Stimulated activated CD8-positive, alpha-beta memory T cell treated with anti-CD3 and anti-CD28 coated beads, Interleukin-7, amount 100 ng/mL, for 24 hours (primary cell): ENCODE results near the gene KRTAP5-9.
"Not testable (repeated sequence)": the region's sequence is repeated elsewhere in the genome, so short reads cannot be mapped to it uniquely, and the experiment has no call there.

Source experiments
- DNase-seq: peaks from one replicate; pipeline ENCODE4 v3.0.0-alpha.2; 2020; ENCODE audit warnings: low read depth

KRTAP5-9 gene

DNA sequence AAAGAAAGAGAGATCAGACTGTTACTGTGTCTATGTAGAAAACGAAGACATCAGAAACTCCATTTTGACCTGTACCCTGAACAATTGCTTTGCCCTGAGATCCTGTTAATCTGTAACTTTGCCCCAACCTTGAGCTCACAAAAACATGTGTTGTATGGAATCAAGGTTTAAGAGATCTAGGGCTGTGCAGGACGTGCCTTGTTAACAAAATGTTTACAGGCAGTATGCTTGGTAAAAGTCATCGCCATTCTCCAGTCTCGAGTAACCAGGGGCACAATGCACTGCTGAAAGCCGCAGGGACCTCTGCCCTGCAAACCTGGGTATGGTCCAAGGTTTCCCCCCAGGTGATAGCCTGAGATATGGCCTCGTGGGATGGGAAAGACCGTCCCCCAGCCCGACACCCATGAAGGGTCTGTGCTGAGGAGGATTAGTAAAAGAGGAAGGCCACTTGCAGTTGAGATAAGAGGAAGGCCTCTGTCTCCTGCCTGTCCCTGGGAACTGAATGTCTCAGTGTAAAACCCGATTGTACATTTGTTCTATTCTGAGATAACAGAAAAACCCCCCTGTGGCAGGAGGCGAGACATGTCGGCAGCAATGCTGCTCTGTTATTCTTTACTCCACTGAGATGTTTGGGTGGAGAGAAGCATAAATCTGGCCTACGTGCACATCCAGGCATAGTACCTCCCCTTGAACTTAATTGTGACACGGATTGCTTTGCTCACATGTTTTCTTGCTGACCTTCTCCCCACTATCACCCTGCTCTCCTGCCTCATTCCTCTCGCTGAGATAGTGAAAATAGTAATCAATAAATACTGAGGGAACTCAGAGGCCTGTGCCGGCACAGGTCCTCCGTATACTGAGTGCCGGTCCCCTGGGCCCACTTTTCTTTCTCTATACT, 13.3 kb upstream of the KRTAP5-9 start:
- not testable (repeated sequence) for DNase-seq

GRCh38 chr11:71535825-71536224, 12.4 kb upstream of the KRTAP5-9 start:
- DNase-seq = no peak

GRCh38 chr11:71537537-71537936, 10.7 kb upstream of the KRTAP5-9 start:
- DNase-seq = no peak

DNA sequence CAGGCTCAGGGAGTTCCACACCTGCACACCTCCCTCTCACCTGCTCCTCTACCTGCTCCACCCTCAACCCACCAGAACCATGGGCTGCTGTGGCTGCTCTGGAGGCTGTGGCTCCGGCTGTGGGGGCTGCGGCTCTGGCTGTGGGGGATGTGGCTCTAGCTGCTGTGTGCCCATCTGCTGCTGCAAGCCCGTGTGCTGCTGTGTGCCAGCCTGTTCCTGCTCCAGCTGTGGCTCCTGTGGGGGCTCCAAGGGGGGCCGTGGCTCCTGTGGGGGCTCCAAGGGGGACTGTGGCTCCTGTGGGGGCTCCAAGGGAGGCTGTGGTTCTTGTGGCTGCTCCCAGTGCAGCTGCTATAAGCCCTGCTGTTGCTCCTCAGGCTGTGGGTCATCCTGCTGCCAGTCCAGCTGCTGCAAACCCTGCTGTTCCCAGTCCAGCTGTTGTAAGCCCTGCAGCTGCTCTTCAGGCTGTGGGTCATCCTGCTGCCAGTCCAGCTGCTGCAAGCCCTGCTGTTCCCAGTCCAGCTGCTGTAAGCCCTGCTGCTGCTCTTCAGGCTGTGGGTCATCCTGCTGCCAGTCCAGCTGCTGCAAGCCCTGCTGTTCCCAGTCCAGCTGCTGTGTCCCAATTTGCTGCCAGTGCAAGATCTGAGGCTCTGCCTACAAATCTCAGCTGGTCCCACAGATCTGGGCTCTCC, 10.1 kb upstream of the KRTAP5-9 start, which contains the start of gene KRTAP5-8:
TSS of gene KRTAP5-8 (plus strand) at position 49 of the 689 bp plus-strand sequence. CDS start at position 80, 31 bp downstream.
- not testable (repeated sequence) for DNase-seq

- no peak for DNase-seq
Observed at GRCh38 chr11:71538666-71538990, 9.6 kb upstream of the KRTAP5-9 start.

GRCh38 chr11:71539017-71539416, 9.2 kb upstream of the KRTAP5-9 start:
- DNase-seq = no peak

- DNase-seq = not testable (repeated sequence)
Observed at GRCh38 chr11:71539971-71540370, 8.2 kb upstream of the KRTAP5-9 start.

DNA sequence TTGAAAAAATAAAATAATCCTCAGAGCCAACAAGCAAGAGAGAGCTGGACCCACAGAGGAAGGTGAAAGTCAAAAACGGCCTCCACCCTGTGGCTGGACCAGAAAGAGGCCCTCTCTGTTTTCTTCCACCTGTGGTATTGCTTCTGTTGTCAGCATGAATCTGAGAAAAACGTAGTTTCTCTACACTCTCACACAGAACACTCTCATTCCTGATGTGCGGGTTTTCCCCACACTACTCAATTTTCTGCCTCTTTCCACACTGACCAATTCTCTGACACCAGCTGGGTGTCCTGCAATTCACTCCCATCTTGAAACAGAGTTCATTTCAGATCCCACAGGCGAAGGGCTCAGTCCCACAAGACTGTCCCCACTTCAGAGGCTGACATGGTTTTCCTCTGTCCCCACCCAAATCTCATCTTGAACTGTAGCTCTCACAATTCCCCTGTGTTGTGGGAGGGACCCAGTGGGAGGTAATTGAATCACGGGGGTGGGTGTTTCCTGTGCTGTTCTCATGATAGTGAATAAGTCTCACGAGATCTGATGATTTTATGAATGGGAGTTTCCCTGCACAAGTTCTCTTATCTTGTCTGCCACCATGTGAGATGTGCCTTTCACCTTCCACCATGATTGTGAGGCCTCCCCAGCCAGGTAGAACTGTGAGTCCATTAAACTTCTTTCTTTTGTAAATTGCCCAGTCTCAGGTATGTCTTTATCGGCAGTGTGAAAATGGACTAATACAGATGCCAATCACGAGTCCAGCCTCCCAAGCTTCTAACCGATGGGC, 7.5 kb upstream of the KRTAP5-9 start:
- not testable (repeated sequence) for DNase-seq

GRCh38 chr11:71542382-71542781, 5.8 kb upstream of the KRTAP5-9 start:
- DNase-seq = no peak

DNA sequence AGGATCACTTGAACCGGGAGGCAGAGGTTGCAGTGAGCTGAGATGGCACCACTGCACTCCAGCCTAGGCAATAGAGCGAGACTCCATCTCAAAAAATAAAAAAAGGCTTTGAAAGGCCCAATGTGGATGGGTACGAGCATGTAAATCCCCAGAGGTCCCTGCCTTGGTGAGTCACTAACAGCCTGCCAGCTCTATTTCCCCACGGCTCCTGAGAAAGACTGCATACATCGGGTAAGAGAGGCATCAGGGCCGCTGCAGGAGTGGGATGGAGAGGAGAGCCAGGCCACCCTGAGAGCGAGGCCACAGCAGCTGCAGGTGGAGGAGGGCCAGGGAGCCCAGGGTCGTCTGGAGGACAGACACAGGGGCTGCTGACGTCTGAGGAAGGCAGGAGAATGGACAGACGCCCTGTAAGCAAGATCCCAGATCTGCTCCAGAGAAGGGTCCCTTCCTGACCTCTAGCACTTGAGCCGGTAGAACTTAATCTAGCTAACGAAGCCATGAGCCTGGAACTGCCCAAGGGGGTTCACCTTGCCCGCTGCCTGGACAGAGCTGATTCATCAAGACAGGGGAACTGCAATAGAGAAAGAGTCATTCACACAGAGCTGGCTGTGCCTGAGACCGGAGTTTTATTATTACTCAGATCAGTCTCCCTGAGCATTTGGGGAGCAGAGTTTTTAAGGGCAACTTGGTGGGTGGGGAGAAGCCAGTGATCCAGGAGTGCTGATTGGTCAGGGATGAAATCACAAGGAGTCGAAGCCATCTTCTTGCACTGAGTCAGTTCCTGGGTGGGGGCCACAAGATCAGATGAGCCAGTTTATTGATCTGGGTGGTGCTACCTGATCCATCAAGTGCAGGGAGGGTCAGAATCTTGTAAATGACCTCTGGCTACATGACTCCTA, 5.1 kb upstream of the KRTAP5-9 start:
- no peak for DNase-seq

DNA sequence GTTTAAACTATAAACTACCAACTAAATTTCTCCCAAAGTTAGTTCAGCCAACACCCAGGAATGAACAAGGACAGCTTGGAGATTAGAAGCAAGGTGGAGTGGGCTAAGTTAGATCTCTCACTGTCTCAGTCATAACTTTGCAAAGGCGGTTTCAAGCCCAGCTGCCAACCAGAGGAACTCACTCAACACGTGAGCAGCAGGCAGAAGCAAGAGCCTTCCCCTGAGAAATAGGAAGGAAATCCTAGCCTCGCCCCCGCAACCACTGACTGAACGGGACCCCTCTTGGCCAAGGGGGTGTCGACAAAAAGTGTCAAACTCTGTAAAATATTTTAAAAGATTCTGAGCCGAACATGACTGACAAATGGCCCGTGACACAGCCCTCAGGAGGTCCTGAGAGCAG, 4.4 kb upstream of the KRTAP5-9 start:
- no peak for DNase-seq

GRCh38 chr11:71544525-71545214, 3.5 kb upstream of the KRTAP5-9 start:
- no peak for DNase-seq

- DNase-seq = no peak
Observed at GRCh38 chr11:71545405-71545966, 2.7 kb upstream of the KRTAP5-9 start.

DNA sequence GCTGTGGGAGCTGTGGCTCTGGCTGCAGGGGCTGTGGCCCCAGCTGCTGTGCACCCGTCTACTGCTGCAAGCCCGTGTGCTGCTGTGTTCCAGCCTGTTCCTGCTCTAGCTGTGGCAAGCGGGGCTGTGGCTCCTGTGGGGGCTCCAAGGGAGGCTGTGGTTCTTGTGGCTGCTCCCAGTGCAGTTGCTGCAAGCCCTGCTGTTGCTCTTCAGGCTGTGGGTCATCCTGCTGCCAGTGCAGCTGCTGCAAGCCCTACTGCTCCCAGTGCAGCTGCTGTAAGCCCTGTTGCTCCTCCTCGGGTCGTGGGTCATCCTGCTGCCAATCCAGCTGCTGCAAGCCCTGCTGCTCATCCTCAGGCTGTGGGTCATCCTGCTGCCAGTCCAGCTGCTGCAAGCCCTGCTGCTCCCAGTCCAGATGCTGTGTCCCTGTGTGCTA, 514 bp downstream of the KRTAP5-9 start:
- DNase-seq = no peak

DNA sequence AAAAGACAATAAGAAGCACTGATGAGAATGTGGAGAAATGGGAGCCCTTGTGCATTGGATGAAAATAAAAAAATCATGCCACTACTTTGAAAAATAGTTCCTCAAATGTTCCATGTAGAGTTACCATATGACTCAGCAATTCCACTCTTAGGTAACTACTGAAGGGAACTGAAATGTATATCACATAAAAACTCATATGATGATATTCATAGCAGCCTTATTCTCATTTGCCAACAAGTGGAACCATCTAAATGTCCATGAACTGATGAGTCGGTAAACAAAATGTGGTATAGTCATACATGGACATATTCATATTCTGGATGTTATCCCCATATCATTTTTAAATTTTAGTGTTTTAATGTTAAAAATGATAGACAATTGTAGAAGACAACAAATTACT, 3.5 kb downstream of the KRTAP5-9 start:
- DNase-seq = no peak

GRCh38 chr11:71554996-71555395, 6.8 kb downstream of the KRTAP5-9 start:
- no peak for DNase-seq

DNA sequence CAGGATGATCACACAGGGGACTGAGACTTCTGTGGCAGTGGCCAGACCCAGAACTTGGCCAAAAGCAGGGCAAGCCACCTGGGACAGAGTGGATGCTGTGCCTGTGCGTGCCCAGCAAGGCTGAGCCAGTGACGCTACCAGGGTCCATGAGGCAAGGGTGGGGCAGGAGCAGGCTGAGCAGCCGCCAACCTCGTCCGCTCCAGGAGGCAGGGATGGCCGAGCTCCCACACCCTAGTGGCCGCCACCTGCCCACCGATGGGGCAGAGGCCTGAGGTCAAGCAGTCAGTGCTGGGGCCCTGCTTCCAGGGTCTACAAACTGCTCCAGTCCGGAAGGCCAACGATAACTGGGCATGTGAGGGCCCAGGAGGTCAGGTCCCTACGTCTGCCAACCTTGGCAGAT, 7.3 kb downstream of the KRTAP5-9 start:
- DNase-seq = no peak

GRCh38 chr11:71556018-71556417, 7.8 kb downstream of the KRTAP5-9 start:
- DNase-seq = no peak

DNA sequence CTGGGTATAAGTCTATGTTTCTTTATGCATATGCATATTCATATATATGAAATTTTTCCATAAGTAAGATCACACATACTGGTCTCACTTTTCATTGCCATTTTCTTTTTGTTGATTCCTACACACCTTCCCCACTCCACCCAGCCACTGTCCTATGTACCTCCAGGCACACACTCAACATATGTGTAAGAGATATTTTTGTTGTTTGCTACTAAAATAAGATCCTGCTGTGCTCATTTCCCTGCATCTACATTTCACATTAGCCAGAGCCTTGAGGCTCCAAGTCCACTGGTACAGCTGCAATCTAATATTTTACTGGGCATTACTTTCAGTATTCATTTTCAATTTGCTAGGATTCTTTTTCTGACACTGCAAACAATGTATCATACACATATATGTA, 9.0 kb downstream of the KRTAP5-9 start:
- DNase-seq = no peak

DNA sequence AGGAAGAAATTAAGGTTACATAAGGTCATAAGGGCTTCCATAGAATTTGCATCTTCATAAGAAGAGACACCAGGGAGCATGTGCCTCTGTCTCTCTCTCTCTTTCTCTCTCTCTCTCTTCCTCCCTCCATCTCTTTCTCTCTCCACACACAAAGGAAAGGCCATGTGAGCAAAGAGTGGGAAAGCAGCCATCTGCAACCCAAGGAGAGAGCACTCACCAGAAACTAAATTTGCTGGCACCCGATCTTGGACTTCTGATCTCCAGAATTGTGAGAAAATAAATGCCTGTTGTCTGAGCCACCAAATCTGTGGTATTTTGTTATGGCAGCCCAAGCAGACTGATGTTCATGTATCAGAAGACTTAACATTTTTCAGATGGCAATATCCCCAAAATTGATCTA, 10.8 kb downstream of the KRTAP5-9 start:
- DNase-seq = no peak

- DNase-seq = no peak
Observed at GRCh38 chr11:71562120-71562519, 13.9 kb downstream of the KRTAP5-9 start.
